GM18526 (cell line): ENCODE measurements around the gene RASSF1.

Experiments
- POLR2A ChIP-seq: IDR thresholded peaks from 3 replicates; pipeline ENCODE4 v1.6.1; 2011; ENCODE audit not compliant: insufficient read length; ENCODE audit errors: extremely low read depth

The RASSF1 gene

GRCh38 chr3:50340448-50341329 lies at the start of gene RASSF1:
Gene RASSF1 (minus strand): TSS chr3:50340836. CDS start chr3:50340805, 31 bp downstream.
- TF ChIP-seq POLR2A, result peak; percentile 42

- TF ChIP-seq POLR2A, result no peak
Measured at GRCh38 chr3:50389414-50389767, 48.8 kb upstream of the RASSF1 start.

DNA sequence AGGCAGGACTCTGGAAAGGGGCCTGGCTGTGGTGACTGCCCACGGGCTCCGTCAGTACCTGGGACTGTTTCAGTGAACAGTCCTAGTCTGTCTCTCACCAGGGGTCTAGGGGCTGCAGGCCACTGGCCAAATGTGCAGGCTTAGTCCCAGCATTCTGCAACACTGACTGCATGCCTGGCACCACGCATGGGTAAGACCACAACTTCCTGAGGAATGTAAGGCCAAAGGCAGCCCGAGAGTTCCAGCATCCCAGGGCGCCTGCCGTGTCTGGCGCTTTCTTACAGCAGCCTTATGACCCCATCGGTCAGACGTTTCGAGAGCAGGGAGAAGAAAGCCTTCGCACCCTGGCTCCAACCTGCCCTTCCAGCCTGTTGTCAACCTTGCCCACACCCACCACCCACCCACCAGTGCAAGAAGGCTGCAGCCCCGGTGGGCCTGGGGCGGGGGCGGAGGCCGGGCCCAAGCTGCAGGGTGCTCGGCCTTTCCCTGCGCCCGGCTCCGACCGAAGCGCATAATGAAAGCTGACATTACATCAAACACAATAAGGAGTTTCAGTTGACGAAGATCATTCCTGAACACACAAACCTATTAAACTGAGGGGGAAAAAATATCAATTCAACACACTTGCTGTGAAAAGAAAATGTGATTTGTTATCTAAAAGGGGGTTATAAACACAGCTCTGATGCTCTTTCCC lies 48.2 kb upstream of the RASSF1 start:
- no peak for TF ChIP-seq POLR2A

- no peak for TF ChIP-seq POLR2A
Measured at GRCh38 chr3:50388016-50388719, 47.5 kb upstream of the RASSF1 start.

GRCh38 chr3:50385754-50386153 lies 45.1 kb upstream of the RASSF1 start:
- no peak for TF ChIP-seq POLR2A

DNA sequence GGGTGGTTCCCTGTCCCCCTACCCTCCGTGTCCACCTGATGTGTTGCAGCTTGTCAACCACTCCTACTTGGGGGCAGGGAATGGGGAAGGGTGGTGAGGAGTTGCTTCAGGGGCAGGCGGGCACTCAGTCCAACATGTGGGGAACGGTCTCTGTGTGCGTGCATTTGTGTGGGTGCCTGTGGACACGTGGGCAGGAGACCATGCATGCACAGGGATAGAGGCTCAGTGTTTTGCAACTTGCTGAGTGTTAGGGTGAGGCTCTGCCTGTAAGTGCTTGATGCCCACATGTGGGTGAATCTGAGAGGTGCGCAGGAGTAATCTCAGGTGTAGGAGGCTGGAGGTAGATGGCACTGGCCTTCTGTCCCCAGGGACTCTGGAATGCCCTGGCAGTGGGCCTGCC lies 43.1 kb upstream of the RASSF1 start:
- no peak for TF ChIP-seq POLR2A

GRCh38 chr3:50382722-50383121 lies 42.1 kb upstream of the RASSF1 start:
- no peak for TF ChIP-seq POLR2A

DNA sequence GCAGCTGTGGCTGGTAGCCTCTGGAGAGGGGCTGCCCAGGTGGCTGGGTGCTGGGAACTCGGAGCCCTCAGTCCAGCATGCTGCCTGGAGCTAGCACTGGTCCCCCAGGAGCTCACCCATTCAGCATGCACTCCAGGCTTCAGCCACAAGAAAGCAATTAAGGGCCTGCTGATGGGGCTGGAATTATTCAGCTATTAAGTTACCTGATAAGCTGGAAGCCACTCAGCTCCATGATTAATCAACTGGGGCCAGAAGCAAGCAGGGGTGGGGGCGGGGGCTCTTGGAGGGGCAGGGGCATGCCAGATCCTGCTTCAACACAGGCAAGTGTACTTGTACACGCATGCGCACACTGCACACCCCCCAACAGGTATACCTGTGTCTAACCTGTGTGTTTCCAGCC lies 40.7 kb upstream of the RASSF1 start:
- no peak for TF ChIP-seq POLR2A

DNA sequence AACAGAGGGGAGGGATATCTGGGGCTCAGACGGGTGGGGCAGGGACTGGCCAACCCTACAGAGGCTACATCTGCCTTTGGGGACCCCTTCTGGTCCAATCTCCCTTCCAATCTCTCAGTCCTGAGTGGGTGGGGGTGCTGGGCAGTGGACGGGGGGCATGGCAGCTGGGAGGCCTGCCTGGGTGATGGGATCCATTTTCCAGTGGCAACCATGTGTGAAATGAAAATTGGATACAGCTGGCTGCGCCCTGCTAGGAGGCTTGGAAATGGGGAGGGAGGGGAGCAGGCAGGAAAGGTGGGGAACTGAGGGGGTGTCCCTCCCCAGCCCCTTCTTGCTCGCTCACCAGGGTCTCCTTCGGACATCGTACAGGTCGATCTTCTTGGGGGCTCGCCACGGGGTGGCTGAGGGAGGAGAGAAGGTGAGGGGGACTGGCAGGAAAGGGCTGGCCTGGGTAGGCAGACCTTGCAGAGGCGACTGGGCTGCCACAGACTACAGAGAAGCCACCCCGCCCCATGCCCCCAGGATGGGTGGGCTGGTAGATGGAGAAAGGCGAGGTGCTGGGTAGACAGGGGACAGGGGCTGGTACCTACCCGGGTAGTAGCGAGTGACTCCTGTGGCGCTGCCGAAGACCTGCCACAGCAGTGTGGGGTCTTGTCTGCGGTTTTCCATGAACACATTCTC lies 39.9 kb upstream of the RASSF1 start:
- no peak for TF ChIP-seq POLR2A

- no peak for TF ChIP-seq POLR2A
Measured at GRCh38 chr3:50378757-50379156, 38.1 kb upstream of the RASSF1 start.

DNA sequence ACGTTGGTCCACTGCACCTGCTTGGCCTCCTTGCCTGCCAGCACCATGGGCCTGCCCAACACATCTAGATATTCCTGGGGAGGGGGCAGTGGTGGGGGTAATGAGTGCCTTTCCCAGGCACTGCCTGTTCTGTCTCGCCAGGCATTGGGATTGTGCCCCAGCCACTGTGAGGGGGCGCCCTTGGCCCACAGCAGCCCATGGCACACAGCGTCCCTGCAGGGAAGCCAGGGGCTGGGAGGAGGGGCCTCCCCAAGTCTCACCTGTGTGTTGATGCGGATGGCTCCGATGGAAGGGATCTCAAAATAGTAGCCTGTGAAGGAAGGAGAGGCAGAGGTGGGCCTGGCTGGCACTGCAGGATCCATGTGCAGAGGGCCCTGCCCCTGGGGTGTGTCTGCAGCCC lies 37.4 kb upstream of the RASSF1 start:
- no peak for TF ChIP-seq POLR2A

GRCh38 chr3:50375258-50375931 lies 34.8 kb upstream of the RASSF1 start:
- TF ChIP-seq POLR2A, result no peak

GRCh38 chr3:50374363-50375257 lies 34.0 kb upstream of the RASSF1 start:
- no peak for TF ChIP-seq POLR2A
